ENCODE measurements around the gene NRSN2.
A peak's percentile ranks its signal among the peaks of the same experiment; 100 is the strongest.
"Not testable (repeated sequence)": the region's sequence is repeated elsewhere in the genome, so short reads cannot be mapped to it uniquely, and the experiment has no call there.

The NRSN2 gene

GRCh38 chr20:371755-372542 is 25.0 kb downstream of the NRSN2 start:
- Histone ChIP-seq H3K9me3 (ENCODE audit: insufficient read depth, low read depth, low read length) (no peaks in the 10 kb centered on the region), H3K36me3 (ENCODE audit: insufficient read depth, low read depth, low read length) (no peaks in the 10 kb centered on the region), H3K9ac (ENCODE audit: low read depth, low read length) (no peak overlapping the region), H3K4me1 (ENCODE audit: insufficient read depth, low read length) (no peaks in the 10 kb centered on the region), H3K27me3 (ENCODE audit: insufficient read depth, low read length) (no peaks in the 10 kb centered on the region), H3K4me3 (ENCODE audit: low read length) (no peak overlapping the region), H3K27ac (ENCODE audit: low read length) (no peak overlapping the region)

DNA sequence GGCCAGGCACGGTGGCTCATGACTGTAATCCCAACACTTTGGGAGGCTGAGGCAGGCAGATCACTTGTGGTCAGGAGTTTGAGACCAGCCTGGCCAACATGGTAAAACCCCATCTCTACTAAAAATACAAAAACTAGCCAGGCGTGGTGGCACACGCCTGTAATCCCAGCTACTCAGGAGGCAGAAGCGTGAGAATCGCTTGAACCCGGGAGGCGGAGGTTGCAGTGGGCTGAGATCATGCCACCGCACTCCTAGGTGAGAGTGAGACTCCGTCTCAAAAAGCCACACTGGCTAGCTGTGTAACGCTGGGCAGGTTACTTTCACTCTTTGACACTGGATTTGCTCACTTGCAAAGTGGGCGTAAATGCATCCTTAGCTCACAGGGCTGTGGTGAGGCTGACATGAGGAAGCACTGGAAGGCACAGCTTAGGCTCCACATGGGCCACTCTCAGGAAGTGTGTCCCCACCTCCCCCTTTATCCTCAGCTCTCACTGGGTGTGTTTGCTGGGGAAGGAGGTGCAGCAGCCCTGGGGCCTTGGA is 25.7 kb downstream of the NRSN2 start:
- H3K4me1 ChIP-seq (ENCODE audit: insufficient read depth, low read length); H3K27me3 ChIP-seq (ENCODE audit: insufficient read depth, low read length); H3K9ac ChIP-seq (ENCODE audit: low read depth, low read length): not testable (repeated sequence)

DNA sequence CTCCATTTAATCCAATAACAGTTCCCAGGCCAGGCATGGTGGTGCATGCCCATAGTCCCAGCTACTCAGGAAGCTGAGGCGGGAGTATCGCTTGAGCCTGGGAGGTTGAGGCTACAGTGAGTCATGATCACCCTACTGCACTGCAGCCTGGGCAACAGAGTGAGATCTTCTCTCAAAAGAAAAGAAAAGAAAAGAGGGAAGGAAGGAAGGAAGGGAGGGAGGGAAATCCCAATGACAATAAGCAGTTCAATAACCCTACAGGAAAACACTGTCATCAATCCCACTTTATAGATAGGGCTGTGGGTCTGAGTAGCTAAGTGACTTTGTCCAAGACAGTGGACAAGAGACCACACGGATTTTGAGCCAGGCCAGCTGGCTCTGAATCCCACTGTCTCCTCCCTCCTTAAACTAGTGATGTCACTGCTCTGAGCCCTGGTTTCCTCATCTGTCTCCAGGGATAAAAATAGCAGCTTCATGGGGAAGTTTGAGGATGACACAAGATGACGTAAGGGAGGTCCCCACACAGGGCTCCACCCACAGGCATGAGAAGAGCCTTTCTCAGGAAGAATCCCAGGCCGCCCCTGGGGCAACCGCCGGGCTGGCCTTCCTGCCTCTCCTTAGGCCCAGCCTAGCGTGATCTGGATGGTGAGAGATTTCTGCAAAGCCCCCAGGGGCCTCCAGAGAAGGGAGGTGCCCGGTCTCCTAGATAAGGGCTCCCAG is 26.4 kb downstream of the NRSN2 start:
- no peak overlapping the region for H3K27ac ChIP-seq (ENCODE audit: low read length)
- H3K4me1 ChIP-seq (ENCODE audit: insufficient read depth, low read length): no peaks in the 10 kb centered on the region
- no peaks in the 10 kb centered on the region for H3K27me3 ChIP-seq (ENCODE audit: insufficient read depth, low read length)
- H3K36me3 ChIP-seq (ENCODE audit: insufficient read depth, low read depth, low read length): no peaks in the 10 kb centered on the region
- H3K9me3 ChIP-seq (ENCODE audit: insufficient read depth, low read depth, low read length): no peaks in the 10 kb centered on the region
- H3K4me3 ChIP-seq (ENCODE audit: low read length): no peak overlapping the region
- H3K9ac ChIP-seq (ENCODE audit: low read depth, low read length): no peak overlapping the region

More for the DNA sequence above, 25.7 kb downstream of the NRSN2 start:
- H3K27ac ChIP-seq (ENCODE audit: low read length); H3K4me3 ChIP-seq (ENCODE audit: low read length); H3K36me3 ChIP-seq (ENCODE audit: insufficient read depth, low read depth, low read length); H3K9me3 ChIP-seq (ENCODE audit: insufficient read depth, low read depth, low read length): not testable (repeated sequence)

GRCh38 chr20:375265-375889 is 28.5 kb downstream of the NRSN2 start:
- H3K4me1 ChIP-seq (ENCODE audit: insufficient read depth, low read length): no peaks in the 10 kb centered on the region
- H3K9ac ChIP-seq (ENCODE audit: low read depth, low read length): no peak overlapping the region
- no peak overlapping the region for H3K4me3 ChIP-seq (ENCODE audit: low read length)
- H3K9me3 ChIP-seq (ENCODE audit: insufficient read depth, low read depth, low read length): no peaks in the 10 kb centered on the region
- no peaks in the 10 kb centered on the region for H3K36me3 ChIP-seq (ENCODE audit: insufficient read depth, low read depth, low read length)
- H3K27ac ChIP-seq (ENCODE audit: low read length): no peak overlapping the region
- H3K27me3 ChIP-seq (ENCODE audit: insufficient read depth, low read length): peaks cover 8% of the 10 kb centered on the region; the same call in 1 of the 2 replicates

DNA sequence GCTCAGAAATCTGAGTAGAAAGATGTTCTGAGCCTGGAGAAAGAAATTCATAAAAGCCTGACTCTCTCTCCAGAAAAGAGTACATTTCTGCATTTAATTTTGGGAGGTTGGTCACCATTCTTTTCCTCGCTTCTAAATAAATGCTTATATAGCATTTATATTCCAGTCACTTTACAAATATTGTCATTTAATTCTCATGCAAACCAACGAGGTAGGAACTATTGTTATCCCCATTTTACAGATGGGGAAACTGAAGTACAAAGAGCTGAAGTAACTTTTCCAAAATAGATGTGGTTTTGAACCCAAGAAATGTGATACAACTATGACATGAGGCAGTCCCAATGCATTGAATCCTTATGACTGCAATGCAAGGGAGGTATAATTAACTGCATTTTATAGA is 29.2 kb downstream of the NRSN2 start:
- H3K36me3 ChIP-seq (ENCODE audit: insufficient read depth, low read depth, low read length): no peaks in the 10 kb centered on the region
- H3K4me1 ChIP-seq (ENCODE audit: insufficient read depth, low read length): no peaks in the 10 kb centered on the region
- H3K4me3 ChIP-seq (ENCODE audit: low read length): no peak overlapping the region
- H3K9ac ChIP-seq (ENCODE audit: low read depth, low read length): no peak overlapping the region
- H3K27ac ChIP-seq (ENCODE audit: low read length): no peak overlapping the region
- H3K9me3 ChIP-seq (ENCODE audit: insufficient read depth, low read depth, low read length): no peaks in the 10 kb centered on the region
- H3K27me3 ChIP-seq (ENCODE audit: insufficient read depth, low read length): peaks cover 8% of the 10 kb centered on the region

- no peak overlapping the region for H3K9ac ChIP-seq (ENCODE audit: low read depth, low read length)
- H3K27me3 ChIP-seq (ENCODE audit: insufficient read depth, low read length): peaks cover 15% of the 10 kb centered on the region
- H3K4me3 ChIP-seq (ENCODE audit: low read length): no peak overlapping the region
- no peaks in the 10 kb centered on the region for H3K36me3 ChIP-seq (ENCODE audit: insufficient read depth, low read depth, low read length)
- H3K4me1 ChIP-seq (ENCODE audit: insufficient read depth, low read length): no peaks in the 10 kb centered on the region
- no peaks in the 10 kb centered on the region for H3K9me3 ChIP-seq (ENCODE audit: insufficient read depth, low read depth, low read length)
- no peak overlapping the region for H3K27ac ChIP-seq (ENCODE audit: low read length)
These were observed 29.8 kb downstream of the NRSN2 start for GRCh38 chr20:376750-377149.

GRCh38 chr20:377578-377977 is 30.7 kb downstream of the NRSN2 start:
- not testable (repeated sequence) for H3K27ac ChIP-seq (ENCODE audit: low read length); H3K4me3 ChIP-seq (ENCODE audit: low read length); H3K4me1 ChIP-seq (ENCODE audit: insufficient read depth, low read length); H3K9me3 ChIP-seq (ENCODE audit: insufficient read depth, low read depth, low read length); H3K9ac ChIP-seq (ENCODE audit: low read depth, low read length); H3K36me3 ChIP-seq (ENCODE audit: insufficient read depth, low read depth, low read length)
- H3K27me3 ChIP-seq (ENCODE audit: insufficient read depth, low read length): peaks cover 22% of the 10 kb centered on the region

- no peaks in the 10 kb centered on the region for H3K36me3 ChIP-seq (ENCODE audit: insufficient read depth, low read depth, low read length)
- H3K4me3 ChIP-seq (ENCODE audit: low read length): no peak overlapping the region
- no peak overlapping the region for H3K9ac ChIP-seq (ENCODE audit: low read depth, low read length)
- 0 out of 2 replicates have a peak, but pooled peaks cover 5% of the 10 kb centered on the region for H3K4me1 ChIP-seq (ENCODE audit: insufficient read depth, low read length)
- no peak overlapping the region for H3K27ac ChIP-seq (ENCODE audit: low read length)
- peaks cover 35% of the 10 kb centered on the region for H3K27me3 ChIP-seq (ENCODE audit: insufficient read depth, low read length)
- no peaks in the 10 kb centered on the region for H3K9me3 ChIP-seq (ENCODE audit: insufficient read depth, low read depth, low read length)
These were observed 32.0 kb downstream of the NRSN2 start for GRCh38 chr20:378961-379336.

- Histone ChIP-seq H3K36me3 (ENCODE audit: insufficient read depth, low read depth, low read length) (no peaks in the 10 kb centered on the region), H3K4me3 (ENCODE audit: low read length) (peak overlapping the region; percentile 64; the same call in 1 of the 2 replicates), H3K9me3 (ENCODE audit: insufficient read depth, low read depth, low read length) (no peaks in the 10 kb centered on the region), H3K27ac (ENCODE audit: low read length) (no peak overlapping the region), H3K4me1 (ENCODE audit: insufficient read depth, low read length) (0 out of 2 replicates have a peak, but pooled peaks cover 5% of the 10 kb centered on the region), H3K9ac (ENCODE audit: low read depth, low read length) (peak overlapping the region; percentile 41; the same call in 1 of the 2 replicates), H3K27me3 (ENCODE audit: insufficient read depth, low read length) (peaks cover 36% of the 10 kb centered on the region)
These were observed 34.1 kb downstream of the NRSN2 start for GRCh38 chr20:380763-381580.

DNA sequence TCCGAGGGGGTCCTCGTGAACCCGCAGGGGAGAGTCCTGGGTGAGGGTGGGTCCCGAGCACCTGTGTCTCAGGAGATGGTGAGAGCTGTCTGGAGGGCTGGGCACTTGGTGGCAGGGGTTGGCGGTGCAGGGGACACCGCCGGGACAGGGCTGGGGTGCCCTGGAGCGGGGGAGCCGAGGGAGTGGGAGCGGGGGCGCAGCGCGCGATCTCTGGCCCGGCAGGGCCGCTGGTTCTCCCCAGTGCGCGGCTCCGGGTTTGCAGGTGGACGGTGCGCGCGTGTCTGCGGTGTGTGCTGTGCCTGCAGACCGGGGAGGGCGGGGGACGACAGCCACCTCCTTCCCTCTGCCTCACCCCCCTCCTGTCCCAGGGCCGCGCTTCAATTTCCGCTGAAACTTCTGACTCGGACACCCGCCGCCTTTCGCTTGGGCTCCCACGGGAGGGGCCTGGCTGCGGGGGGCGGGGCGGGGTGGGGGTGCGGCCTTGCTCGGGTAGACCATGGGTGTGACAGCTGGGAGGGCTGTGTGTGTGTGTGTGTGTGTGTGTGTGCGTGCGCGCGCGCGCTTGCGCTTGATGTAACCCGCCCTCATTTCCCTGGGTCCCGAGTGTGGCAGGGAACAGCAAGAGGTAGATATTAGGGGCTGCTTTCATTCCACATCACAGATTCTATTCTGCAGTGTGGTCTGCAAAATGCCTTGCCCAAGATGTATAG is 34.8 kb downstream of the NRSN2 start:
- Histone ChIP-seq H3K27ac (ENCODE audit: low read length) (no peak overlapping the region), H3K9ac (ENCODE audit: low read depth, low read length) (no peak overlapping the region), H3K4me1 (ENCODE audit: insufficient read depth, low read length) (0 out of 2 replicates have a peak, but pooled peaks cover 5% of the 10 kb centered on the region), H3K9me3 (ENCODE audit: insufficient read depth, low read depth, low read length) (no peaks in the 10 kb centered on the region), H3K4me3 (ENCODE audit: low read length) (peak overlapping the region; percentile 64; the same call in 1 of the 2 replicates), H3K36me3 (ENCODE audit: insufficient read depth, low read depth, low read length) (no peaks in the 10 kb centered on the region), H3K27me3 (ENCODE audit: insufficient read depth, low read length) (peaks cover 36% of the 10 kb centered on the region)

Data from iPS-20b (cell line).